Breast epithelium (tissue), 3 donors: ENCODE results near the gene GART.

Source experiments
- CTCF ChIP-seq, 3 donors: fragments of 450-650 bp; IDR thresholded peaks; one replicate each; pipeline ENCODE4 v1.5.1; 2016 to 2017; ENCODE audit warnings: antibody characterized with exemption in 3 of 3, mild to moderate bottlenecking in 3 of 3, moderate library complexity in 3 of 3
- POLR2A ChIP-seq: fragments of 450-650 bp; IDR thresholded peaks from one replicate; pipeline ENCODE4 v1.6.1; 2016; ENCODE audit warnings: antibody characterized with exemption, mild to moderate bottlenecking, moderate library complexity
- POLR2AphosphoS5 ChIP-seq, 3 donors: sonication (generic); formaldehyde crosslinking; IDR thresholded peaks; one replicate each; pipeline ENCODE4 v1.6.1; 2017; ENCODE audit warnings: antibody characterized with exemption in 3 of 3

DNA sequence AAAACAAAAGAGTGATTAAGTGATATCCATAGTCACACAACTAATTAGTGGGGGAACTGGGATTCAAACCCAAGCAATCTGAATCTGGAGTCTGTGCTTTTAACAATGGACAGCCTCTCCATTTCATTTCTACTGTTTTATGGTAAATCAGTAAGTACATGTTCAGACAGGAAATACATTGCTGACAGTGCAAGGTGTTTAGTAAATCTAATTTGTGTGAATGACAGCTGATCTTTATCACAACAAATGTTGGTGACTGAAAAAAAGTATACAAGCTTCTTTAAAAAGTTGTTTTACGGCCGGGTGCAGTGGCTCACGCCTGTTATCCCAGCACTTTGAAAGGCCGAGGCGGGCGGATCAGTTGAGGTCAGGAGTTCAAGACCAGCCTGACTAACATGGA is 26.0 kb upstream of the GART start:
- no peak for TF ChIP-seq CTCF (IDR thresholded peaks at IDR 0.05)
- no peak for TF ChIP-seq POLR2A
- no peak for TF ChIP-seq POLR2AphosphoS5 (IDR thresholded peaks at IDR 0.05)
